Activated CD4-positive, alpha-beta T cell treated with anti-CD3 and anti-CD28 coated beads, Interleukin-2, Interleukin-6, amounts not matched to agents 100 ng/mL and 50 ng/mL, durations not matched to agents 16 hours and 8 hours (primary cell): ENCODE data around the gene KRTAP4-7.
"Not testable (repeated sequence)": the region's sequence is repeated elsewhere in the genome, so short reads cannot be mapped to it uniquely, and the experiment has no call there.

Experiments used
- DNase-seq: peaks from one replicate; pipeline ENCODE4 v3.0.0-alpha.2; 2020

KRTAP4-7 gene

DNA sequence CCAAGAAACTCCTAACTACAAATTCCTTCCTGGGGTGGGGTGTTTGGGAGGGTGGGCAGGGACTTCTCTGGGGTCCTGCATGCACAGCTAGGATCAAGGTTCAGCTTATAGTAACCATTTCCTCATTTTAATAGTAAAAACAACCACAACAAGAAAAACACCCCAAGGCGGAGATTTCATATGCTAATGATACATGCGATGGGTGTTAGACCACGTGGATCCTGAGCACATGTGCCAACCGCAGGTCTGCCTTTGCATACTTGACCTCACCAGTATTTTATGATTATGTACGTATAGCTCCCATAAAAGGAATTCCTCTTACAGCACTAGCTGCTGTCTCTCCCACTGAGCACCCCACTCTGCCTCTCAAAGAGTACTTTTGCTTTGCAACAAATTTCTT lies 32.3 kb downstream of the KRTAP4-7 start:
- DNase-seq = no peak

DNA sequence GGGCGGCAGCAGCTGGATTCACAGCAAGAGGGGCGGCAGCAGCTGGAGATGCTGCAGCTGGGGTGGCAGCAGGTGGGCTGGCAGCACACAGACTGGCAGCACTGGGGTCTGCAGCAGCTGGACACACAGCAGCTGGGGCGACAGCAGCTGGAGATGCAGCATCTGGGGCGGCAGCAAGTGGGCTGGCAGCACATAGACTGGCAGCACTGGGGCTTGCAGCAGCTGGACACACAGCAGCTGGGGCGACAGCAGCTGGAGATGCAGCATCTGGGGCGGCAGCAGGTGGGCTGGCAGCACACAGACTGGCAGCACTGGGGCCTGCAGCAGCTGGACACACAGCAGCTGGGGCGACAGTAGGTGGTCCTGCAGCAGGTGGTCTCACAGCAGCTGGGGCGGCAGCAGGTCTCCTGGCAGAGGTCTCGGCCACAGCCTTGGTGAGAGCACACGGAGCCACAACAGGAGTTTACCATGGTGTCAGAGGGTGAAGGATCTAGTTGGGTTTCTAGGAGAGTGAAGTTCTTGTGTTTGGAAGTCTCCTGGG lies 34.0 kb downstream of the KRTAP4-7 start, which contains the start of gene KRTAP4-11:
KRTAP4-11 (minus strand) TSS at position 528 of the 541 bp plus-strand sequence; CDS start at position 470, 58 bp downstream.
- not testable (repeated sequence) for DNase-seq

DNA sequence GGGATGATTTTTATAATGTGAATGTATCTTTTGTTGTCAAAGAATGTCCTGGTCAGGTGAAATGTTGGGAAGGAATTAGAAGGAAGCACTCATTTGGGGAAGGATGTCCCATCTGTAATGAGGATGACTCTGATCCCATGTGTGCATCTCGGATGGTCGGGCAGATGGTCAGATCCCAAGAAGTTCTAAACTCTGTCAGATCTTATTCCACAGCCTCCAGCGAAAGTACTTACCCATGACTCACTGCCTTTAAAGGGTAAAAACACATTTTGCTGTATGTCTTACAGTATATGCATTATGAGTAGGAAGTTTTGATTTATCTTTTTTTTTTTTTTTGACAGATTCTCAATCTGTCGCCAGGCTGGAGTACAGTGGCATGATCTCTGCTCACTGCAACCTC lies 34.8 kb downstream of the KRTAP4-7 start:
- no peak for DNase-seq

DNA sequence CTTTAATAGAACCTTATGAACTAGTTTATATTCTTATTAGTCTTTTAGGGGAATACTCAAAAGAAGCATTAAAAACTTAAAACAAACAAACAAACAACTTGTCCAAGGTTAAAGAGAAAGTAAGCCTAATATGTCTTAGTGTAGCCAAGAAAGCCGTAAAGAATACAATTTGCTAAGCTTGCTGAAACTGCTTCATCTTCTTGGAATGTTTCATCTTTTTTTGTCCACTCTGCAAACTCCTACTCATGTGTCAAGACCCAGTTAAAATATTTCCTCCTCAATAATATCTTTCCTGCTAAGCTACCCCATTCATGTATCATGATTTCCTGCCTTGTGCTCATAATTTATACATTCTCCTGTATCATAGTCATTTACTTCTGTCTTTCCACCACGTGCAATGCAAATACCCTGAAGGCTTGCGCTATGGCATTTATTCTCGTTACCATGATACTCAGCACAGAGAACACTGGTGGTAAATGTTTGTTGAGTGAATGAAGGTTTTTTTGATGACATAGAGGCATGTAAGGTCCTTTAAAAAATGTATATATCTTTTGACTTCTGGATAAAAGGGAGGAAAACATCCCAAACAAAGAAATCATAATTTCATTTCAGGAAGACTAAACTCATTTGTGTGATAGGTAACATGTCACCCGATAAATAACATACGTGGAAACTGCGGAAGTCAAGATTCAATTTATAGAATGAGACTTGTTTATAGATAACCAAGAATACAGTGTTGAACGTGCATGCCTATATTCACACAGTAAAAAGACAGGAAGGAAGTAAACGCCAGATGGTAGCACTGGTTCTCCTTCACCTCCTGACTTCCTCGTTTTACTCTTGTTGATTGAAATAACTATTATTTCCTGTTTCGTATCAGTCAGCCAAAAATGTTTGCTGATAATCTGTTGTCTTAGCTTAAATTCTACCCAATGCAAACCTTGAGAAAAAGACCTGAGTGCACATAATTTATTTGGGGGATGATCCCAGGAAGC lies 36.0 kb downstream of the KRTAP4-7 start:
- not testable (repeated sequence) for DNase-seq

DNA sequence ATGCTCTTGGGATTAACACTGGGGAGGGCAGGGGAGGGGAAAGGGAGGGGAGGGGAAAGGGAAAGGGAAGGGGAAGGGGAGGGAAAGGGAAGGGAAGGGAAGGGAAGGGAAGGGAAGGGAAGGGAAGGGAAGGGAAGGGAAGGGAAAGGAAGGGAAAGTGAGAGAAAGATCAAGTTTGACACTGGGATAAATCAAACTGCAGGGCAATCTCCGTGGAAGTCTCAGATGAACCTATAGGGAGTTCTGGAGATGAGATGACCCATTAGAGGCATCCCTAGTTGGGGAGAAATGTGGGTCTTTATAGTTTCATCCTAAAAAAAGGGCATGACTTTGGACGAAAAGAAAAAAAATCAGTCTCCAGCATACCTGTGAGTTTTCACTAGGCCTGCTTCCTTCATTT lies 37.8 kb downstream of the KRTAP4-7 start:
- no peak for DNase-seq

DNA sequence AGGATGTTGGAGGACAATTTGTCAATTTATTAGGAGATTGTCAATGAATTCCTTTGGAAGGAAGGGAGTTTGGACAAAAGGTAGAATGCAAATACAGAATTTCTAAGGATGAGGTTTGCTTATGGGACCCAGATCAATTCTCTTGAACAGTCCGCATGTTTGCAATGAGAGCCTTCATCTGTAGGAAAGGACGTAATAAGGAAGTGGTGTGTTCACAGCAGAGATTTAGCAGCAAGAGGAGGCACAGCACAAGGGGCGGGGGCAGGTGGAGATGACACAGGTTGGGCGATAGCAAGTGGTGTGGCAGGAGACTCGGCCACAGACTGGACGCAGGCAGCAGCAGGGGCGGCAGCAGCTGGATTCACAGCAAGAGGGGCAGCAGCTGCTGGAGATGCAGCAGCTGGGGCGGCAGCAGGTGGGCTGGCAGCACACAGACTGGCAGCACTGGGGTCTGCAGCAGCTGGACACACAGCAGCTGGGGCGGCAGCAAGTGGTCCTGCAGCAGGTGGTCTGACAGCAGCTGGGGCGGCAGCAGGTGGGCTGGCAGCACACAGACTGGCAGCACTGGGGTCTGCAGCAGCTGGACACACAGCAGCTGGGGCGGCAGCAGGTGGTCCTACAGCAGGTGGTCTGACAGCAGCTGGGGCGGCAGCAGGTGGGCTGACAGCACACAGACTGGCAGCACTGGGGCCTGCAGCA lies 39.5 kb downstream of the KRTAP4-7 start:
- not testable (repeated sequence) for DNase-seq

DNA sequence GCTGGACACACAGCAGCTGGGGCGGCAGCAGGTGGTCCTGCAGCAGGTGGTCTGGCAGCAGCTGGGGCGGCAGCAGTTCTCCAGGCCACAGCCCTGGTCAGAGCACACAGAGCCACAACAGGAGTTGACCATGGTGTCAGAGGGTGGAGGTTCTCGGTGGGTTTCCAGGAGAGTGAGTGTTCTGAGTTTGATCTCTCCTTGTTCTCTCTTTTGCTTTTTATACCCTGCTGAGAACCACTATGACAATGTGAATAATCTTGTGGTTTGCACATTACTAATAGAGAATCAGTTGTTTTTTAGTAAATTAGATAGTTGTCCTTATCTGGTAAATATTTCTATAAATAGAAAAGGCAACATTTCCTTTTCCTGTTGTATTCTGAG lies 40.0 kb downstream of the KRTAP4-7 start, which contains the start of gene KRTAP4-12:
KRTAP4-12 (minus strand) TSS at position 192 of the 381 bp plus-strand sequence; CDS start at position 132, 60 bp downstream.
- DNase-seq = not testable (repeated sequence)

DNA sequence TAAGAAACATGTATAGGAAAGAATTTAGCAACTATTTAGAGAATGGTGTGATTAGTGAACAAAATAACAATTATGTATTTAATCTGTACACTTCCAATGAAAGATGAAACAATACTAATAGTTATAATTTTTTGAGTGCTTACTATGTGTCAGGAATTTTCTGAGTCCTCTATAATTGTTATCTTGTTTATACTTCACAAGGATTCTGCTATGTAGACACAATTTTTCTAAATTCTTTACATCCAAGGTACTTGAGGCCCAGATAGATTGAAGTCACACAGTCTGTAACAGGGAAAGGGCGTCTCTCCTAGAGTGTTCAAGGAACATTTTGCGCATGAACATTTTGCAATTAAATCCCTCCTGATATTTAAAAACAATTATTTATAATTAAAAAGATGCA lies 41.1 kb downstream of the KRTAP4-7 start:
- DNase-seq = no peak

DNA sequence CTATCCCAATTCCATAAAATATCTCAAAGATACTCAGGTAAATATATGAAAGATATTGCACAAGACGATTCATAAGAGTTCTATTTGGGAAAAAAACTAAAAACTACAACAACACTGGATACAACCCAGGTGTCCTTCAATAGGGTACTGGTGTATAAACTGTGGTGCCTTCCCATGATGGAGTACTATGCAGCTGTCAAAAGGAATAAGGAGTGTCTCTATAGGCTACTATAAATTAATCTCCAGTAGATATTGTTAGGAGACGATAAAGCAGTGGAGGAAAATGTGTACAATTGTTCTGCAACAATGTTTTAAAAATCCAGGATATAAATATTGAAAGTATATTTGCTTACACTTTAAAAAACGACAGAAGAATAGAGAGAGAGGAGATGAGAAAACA lies 42.5 kb downstream of the KRTAP4-7 start:
- DNase-seq = no peak

DNA sequence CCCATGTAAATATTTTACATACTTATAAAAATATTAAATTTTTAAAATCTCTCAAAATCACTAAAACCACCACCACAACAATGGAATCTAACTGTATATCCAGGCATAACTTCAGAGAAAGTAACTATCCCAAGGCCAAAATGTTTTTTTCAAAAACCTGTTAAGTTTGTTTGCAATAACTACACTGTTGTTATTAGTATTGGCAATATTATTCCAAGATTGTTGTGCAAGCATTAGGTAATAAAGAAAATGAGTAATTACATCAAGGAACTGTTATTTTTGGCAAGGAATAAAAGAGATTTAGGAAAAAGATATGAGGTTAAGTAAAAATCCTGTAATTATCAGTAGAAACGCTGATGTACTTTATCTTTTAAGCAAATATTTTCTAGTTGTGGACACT lies 43.4 kb downstream of the KRTAP4-7 start:
- DNase-seq = no peak

DNA sequence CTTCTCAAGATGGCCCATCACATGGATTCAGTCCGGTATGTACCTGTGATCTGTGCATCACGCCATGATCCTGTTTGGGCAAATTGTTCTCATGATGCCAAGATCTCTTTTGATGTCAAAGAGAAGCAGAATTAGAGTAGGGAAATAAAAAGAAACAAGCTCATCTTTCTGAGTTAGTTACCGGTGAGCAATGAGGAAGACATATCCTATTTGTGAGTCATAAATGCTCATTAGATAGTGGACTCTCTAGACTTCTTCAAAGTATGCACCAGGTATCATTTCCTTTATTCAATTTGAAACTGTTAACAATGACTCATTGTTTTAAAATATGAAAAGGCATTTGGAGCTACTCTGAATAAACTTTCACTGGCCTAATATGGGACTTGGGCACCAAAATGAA lies 48.0 kb downstream of the KRTAP4-7 start:
- DNase-seq = no peak

DNA sequence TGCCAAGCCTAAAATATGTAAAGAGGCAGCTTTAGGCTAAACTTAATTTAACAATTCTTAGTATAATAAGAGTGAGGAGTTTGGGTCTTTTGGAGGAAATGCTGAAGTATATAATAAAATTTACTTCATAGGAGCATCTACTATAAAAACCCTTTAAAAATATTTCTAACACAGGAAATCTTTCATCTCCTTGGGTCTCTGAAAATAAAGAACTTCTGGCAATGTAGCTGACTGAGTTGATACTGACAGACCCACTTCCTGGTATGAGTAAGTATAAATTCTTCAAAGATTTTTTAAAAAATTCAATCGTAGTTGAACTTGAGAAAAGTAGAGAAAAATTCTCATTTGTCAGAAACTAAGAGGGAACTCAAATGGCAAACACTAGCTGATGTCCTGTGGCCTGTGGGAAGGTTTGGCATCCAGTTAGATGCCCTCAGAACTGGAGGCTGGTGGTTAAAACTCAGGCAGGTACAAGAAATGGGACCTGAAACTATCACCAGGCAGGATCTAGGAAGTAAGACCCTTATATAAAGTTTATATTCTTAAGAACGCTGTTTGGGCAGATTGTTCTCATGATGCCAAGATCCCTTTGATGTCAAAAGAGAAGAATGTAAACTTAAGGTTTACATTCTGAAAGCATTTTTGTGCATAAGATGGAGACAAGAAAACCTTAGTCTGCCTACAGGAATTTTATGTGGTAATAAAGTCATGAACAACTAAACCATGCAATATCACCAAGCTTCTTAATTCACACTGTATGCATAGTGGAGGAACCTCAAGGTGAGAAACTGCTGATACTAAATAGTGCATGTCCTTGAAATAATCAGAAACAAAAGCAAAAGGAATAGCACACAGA lies 50.2 kb downstream of the KRTAP4-7 start:
- DNase-seq = no peak
